CD14-positive monocyte (primary cell): ENCODE measurements around the gene EIF5A2. TPM values are rescaled to one million over a fixed set of nuclear protein-coding genes. Genes with fewer than 3 reads are reported as not detected.
"Not testable (repeated sequence)": the region's sequence is repeated elsewhere in the genome, so short reads cannot be mapped to it uniquely, and the experiment has no call there.

ENCODE experiments used
- DNase-seq, 3 donors: peaks; one replicate each; pipeline ENCODE4 v3.0.0-alpha.2; 2011 to 2022
- H2AFZ ChIP-seq: 2 replicates; pipeline ENCODE4 v1.6.0; 2012; ENCODE audit warnings: mild to moderate bottlenecking, low read depth, low read length, inconsistent platforms; ENCODE audit not compliant: insufficient read depth, poor library complexity, severe bottlenecking
- H3K27ac ChIP-seq, 2 donors: 1 replicate in 1 of 2; 2 replicates in 1 of 2; pipeline ENCODE4 v1.5.1; 2012 to 2013; ENCODE audit warnings: low read length in 2 of 2, control low read depth in 1 of 2, inconsistent platforms in 1 of 2, low read depth in 1 of 2, mild to moderate bottlenecking in 1 of 2
- H3K27me3 ChIP-seq, 2 donors: one replicate each; pipeline versions ENCODE4 v1.6.0 to v1.6.1; 2011 to 2013; ENCODE audit warnings: low read length in 2 of 2; ENCODE audit not compliant: control insufficient read depth in 2 of 2, insufficient read depth in 2 of 2
- H3K36me3 ChIP-seq, 2 donors: replicated peaks in 1 of 2; 1 replicate in 1 of 2; 2 replicates in 1 of 2; pipeline versions ENCODE4 v1.5.1 to v1.6.1; 2012 to 2013; ENCODE audit warnings: low read length in 2 of 2, control low read depth in 1 of 2, inconsistent platforms in 1 of 2, mild to moderate bottlenecking in 1 of 2; ENCODE audit not compliant: insufficient read depth in 2 of 2, control insufficient read depth in 1 of 2
- H3K4me1 ChIP-seq, 2 donors: 1 replicate in 1 of 2; 2 replicates in 1 of 2; pipeline versions ENCODE4 v1.5.1 to v1.6.1; 2012 to 2013; ENCODE audit warnings: low read length in 2 of 2, control low read depth in 1 of 2, inconsistent platforms in 1 of 2, mild to moderate bottlenecking in 1 of 2, moderate library complexity in 1 of 2; ENCODE audit not compliant: insufficient read depth in 2 of 2, control insufficient read depth in 1 of 2
- H3K4me2 ChIP-seq: replicated peaks from 2 replicates; pipeline ENCODE3; 2012; ENCODE audit warnings: low read length, moderate library complexity, mild to moderate bottlenecking; ENCODE audit not compliant: poor library complexity, severe bottlenecking; ENCODE audit errors: extremely low read depth
- H3K4me3 ChIP-seq, 3 experiments: fragments of 200-600 bp in 1 of 3; sonication (generic) in 1 of 3; replicated peaks in 1 of 3; 1 replicate in 2 of 3; 2 replicates in 1 of 3; pipeline ENCODE4 v1.5.1; 2011 to 2013; ENCODE audit warnings: low read length in 3 of 3, mild to moderate bottlenecking in 3 of 3, control low read depth in 2 of 3, low read depth in 2 of 3, inconsistent platforms in 1 of 3, moderate library complexity in 1 of 3
- H3K79me2 ChIP-seq: 2 replicates; pipeline ENCODE4 v1.6.0; 2012; ENCODE audit warnings: mild to moderate bottlenecking, control low read depth, inconsistent platforms, low read length, moderate library complexity; ENCODE audit not compliant: insufficient read depth
- H3K9ac ChIP-seq: 2 replicates; pipeline ENCODE4 v1.6.0; 2017; ENCODE audit warnings: low read length, mild to moderate bottlenecking; ENCODE audit not compliant: insufficient read depth, poor library complexity, severe bottlenecking
- H3K9me3 ChIP-seq, 2 donors: replicated peaks in 1 of 2; 1 replicate in 1 of 2; 2 replicates in 1 of 2; pipeline versions ENCODE4 v1.5.1 to v1.6.1; 2012 to 2013; ENCODE audit warnings: low read length in 2 of 2, control low read depth in 1 of 2; ENCODE audit not compliant: control insufficient read depth in 1 of 2, insufficient read depth in 1 of 2
- H4K20me1 ChIP-seq: 2 replicates; pipeline ENCODE4 v1.6.0; 2012; ENCODE audit warnings: mild to moderate bottlenecking, low read length, control low read depth, moderate library complexity; ENCODE audit not compliant: insufficient read depth
- H3K27ac Mint-ChIP-seq, 7 donors: one replicate each; pipeline ENCODE4 v1.8.0; 2020; ENCODE audit warnings: mild to moderate bottlenecking in 7 of 7, mixed read lengths in 7 of 7, moderate library complexity in 6 of 7, inconsistent platforms in 2 of 7
- H3K27me3 Mint-ChIP-seq, 3 donors: one replicate each; pipeline ENCODE4 v1.8.0; 2021 to 2022; ENCODE audit warnings: low read depth in 3 of 3, mild to moderate bottlenecking in 3 of 3, mixed read lengths in 3 of 3, moderate library complexity in 3 of 3, inconsistent platforms in 1 of 3
- H3K36me3 Mint-ChIP-seq, 2 donors: one replicate each; pipeline ENCODE4 v1.8.0; 2020; ENCODE audit warnings: mixed read lengths in 2 of 2, inconsistent platforms in 1 of 2, mild to moderate bottlenecking in 1 of 2
- H3K4me1 Mint-ChIP-seq: one replicate; pipeline ENCODE4 v1.8.0; 2020; ENCODE audit warnings: mild to moderate bottlenecking, mixed read lengths
- H3K4me3 Mint-ChIP-seq, 2 donors: one replicate each; pipeline ENCODE4 v1.8.0; 2020; ENCODE audit warnings: mild to moderate bottlenecking in 2 of 2, mixed read lengths in 2 of 2, moderate library complexity in 1 of 2
- H3K9me3 Mint-ChIP-seq, 7 donors: one replicate each; pipeline ENCODE4 v1.8.0; 2020 to 2022; ENCODE audit warnings: mixed read lengths in 7 of 7, mild to moderate bottlenecking in 6 of 7, moderate library complexity in 6 of 7, inconsistent platforms in 2 of 7
- WGBS: methylation state at CpG from one replicate; pipeline ENCODE4 v1.1.5; 2013; ENCODE audit warnings: missing lambda C conversion rate; ENCODE audit not compliant: insufficient coverage; 5-methylcytosine and 5-hydroxymethylcytosine counted together
- intact Hi-C, 2 donors: fragments of 100-400 bp; cut with micrococcal nuclease; formaldehyde crosslinking; loops; one replicate each; pipeline versions ENCODE4 v1.15.0 to v1.15.1; 2023
- polyA plus RNA-seq, 3 donors: library from polyadenylated mRNA; depleted of rRNA in 1 of 3; unstranded in 2 of 3; stranded (reverse) in 1 of 3; fragments of 300-500 nt in 2 of 3; fragments of >200 nt in 1 of 3; fragmentation: Illumina TruSeq in 2 of 3; gene quantifications; 1 replicate in 2 of 3; 2 replicates in 1 of 3; pipeline ENCODE4 v1.2.3, GENCODE V29; 2012 to 2021
- TF ChIP-seq, protein P1 (sequence below): fragments of 200-600 bp; IDR thresholded peaks from one replicate; pipeline ENCODE4 v1.8.0; 2022; ENCODE audit warnings: antibody characterized with exemption, mild to moderate bottlenecking

The EIF5A2 gene
- polyA plus RNA-seq, 3 donors: 0.49 to 5.4 (median 1.4) TPM

DNA sequence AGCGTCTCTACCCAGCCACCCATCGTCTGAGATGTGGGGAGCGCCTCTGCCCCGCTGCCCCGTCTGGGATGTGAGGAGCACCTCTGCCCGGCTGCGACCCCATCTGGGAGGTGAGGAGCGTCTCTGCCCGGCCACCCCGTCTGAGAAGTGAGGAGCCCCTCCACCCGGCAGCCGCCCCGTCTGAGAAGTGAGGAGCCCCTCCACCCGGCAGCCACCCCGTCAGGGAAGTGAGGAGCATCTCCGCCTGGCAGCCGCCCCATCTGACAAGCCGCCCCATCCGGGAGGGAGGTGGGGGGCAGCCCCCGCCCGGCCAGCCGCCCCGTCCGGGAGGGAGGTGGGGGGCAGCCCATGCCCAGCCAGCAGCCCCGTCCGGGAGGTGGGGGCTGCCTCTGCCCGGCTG, 15.1 kb upstream of the EIF5A2 start:
- intact Hi-C loops, H3K27ac Mint-ChIP-seq, H3K79me2 ChIP-seq, H3K4me1 Mint-ChIP-seq, H2AFZ ChIP-seq, H3K27me3 Mint-ChIP-seq, H3K9ac ChIP-seq, H3K27me3 ChIP-seq, H3K36me3 ChIP-seq, H3K4me2 ChIP-seq, H3K4me1 ChIP-seq, DNase-seq, H3K36me3 Mint-ChIP-seq, H4K20me1 ChIP-seq, H3K4me3 ChIP-seq, H3K27ac ChIP-seq, H3K4me3 Mint-ChIP-seq: not testable (repeated sequence)
- 94% methylated on average over 10 of the region's 27 CpGs for WGBS
- H3K9me3 ChIP-seq: peaks cover 3 to 18% of the 10 kb centered on the region in 2 donors
- H3K9me3 Mint-ChIP-seq: peaks cover 23 to 44% (median 34%) of the 10 kb centered on the region in 7 donors

DNA sequence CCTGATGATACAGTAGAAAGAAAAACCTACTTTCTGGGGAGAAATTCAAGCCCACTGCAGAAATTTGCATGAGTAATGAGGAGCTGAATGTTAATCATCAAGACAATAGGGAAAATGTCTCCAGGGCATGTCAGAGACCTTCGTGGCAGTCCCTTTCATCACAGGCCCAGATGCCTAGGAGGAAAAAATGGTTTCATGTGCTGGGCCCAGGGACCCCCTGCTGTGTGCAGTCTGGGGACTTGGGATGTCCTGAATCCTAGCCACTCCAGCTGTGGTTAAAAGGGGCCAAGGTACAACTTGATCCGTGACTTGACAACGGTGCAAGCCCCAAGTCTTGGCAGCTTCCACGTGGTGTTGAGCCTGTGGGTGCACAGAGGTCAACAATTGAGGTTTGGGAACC, 10.3 kb upstream of the EIF5A2 start:
- intact Hi-C loops: no loop called here
- H3K4me1 Mint-ChIP-seq: no peaks in the 10 kb centered on the region
- no peaks in the 10 kb centered on the region for H4K20me1 ChIP-seq
- H3K4me3 Mint-ChIP-seq: no peak overlapping the region
- no peaks in the 10 kb centered on the region for H3K4me1 ChIP-seq
- no peak overlapping the region for H3K27ac Mint-ChIP-seq
- no peak overlapping the region for H3K27ac ChIP-seq
- no peak overlapping the region for H3K9ac ChIP-seq
- TF ChIP-seq, protein P1, sequence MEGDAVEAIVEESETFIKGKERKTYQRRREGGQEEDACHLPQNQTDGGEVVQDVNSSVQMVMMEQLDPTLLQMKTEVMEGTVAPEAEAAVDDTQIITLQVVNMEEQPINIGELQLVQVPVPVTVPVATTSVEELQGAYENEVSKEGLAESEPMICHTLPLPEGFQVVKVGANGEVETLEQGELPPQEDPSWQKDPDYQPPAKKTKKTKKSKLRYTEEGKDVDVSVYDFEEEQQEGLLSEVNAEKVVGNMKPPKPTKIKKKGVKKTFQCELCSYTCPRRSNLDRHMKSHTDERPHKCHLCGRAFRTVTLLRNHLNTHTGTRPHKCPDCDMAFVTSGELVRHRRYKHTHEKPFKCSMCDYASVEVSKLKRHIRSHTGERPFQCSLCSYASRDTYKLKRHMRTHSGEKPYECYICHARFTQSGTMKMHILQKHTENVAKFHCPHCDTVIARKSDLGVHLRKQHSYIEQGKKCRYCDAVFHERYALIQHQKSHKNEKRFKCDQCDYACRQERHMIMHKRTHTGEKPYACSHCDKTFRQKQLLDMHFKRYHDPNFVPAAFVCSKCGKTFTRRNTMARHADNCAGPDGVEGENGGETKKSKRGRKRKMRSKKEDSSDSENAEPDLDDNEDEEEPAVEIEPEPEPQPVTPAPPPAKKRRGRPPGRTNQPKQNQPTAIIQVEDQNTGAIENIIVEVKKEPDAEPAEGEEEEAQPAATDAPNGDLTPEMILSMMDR: no peak
- H3K9me3 ChIP-seq: peaks cover 14 to 28% of the 10 kb centered on the region in 2 donors
- 98% methylated on average over 4 of the region's 4 CpGs for WGBS
- no peak overlapping the region for H3K4me2 ChIP-seq
- no peak for DNase-seq
- no peaks in the 10 kb centered on the region for H3K79me2 ChIP-seq
- peaks cover 0 to 8% (median 5%) of the 10 kb centered on the region in 3 donors for H3K27me3 Mint-ChIP-seq
- H3K4me3 ChIP-seq: no peak overlapping the region
- H3K9me3 Mint-ChIP-seq: peaks cover 31 to 48% (median 40%) of the 10 kb centered on the region in 7 donors
- H3K27me3 ChIP-seq: no peaks in the 10 kb centered on the region
- no peak overlapping the region for H2AFZ ChIP-seq
- H3K36me3 ChIP-seq: no peaks in the 10 kb centered on the region
- no peaks in the 10 kb centered on the region for H3K36me3 Mint-ChIP-seq
